H1 (cell line): ENCODE measurements around the gene SLC35F3. TPM values are rescaled to one million over a fixed set of nuclear protein-coding genes. Genes with fewer than 3 reads are reported as not detected.

Experiments used
- CTCF ChIA-PET: fragments of 300-600 bp; sonication (Branson Sonifier 250); formaldehyde crosslinking; loops from one replicate; lab custom pipeline; 2021; ENCODE audit not compliant: partially characterized antibody; lab: Charles Lee
- POLR2A ChIA-PET: fragments of 300-600 bp; sonication (Branson Sonifier 250); formaldehyde crosslinking; loops from one replicate; lab custom pipeline; 2021; ENCODE audit warnings: inconsistent platforms; ENCODE audit not compliant: partially characterized antibody; lab: Charles Lee
- DNase-seq, 2 experiments: peaks; one replicate each; pipeline versions ENCODE4 v3.0.0 to v3.0.0-alpha.2; 2010 to 2022; ENCODE audit warnings: low spot score in 2 of 2, low read depth in 1 of 2, mixed read lengths in 1 of 2
- FAIRE-seq: peaks from 2 replicates; lab custom pipeline; 2011; peaks lifted over from hg19 to GRCh38; lab: Jason Lieb, UNC
- H2AFZ ChIP-seq: 2 replicates; pipeline ENCODE4 v1.8.1; 2012; ENCODE audit warnings: low read length, inconsistent platforms
- H2AK5ac ChIP-seq: 2 replicates; pipeline ENCODE4 v1.6.1; 2013; ENCODE audit warnings: low read depth, low read length
- H2BK120ac ChIP-seq: replicated peaks from 2 replicates; pipeline ENCODE3; 2013; ENCODE audit warnings: low read depth, low read length, inconsistent platforms
- H2BK12ac ChIP-seq: 2 replicates; pipeline ENCODE4 v1.6.1; 2013; ENCODE audit warnings: low read depth, low read length
- H2BK15ac ChIP-seq: 2 replicates; pipeline ENCODE4 v1.6.1; 2013; ENCODE audit warnings: low read length
- H2BK20ac ChIP-seq: 2 replicates; pipeline ENCODE4 v1.6.1; 2013; ENCODE audit warnings: low read length
- H2BK5ac ChIP-seq: 2 replicates; pipeline ENCODE4 v1.6.1; 2013; ENCODE audit warnings: low read depth, low read length
- H3K14ac ChIP-seq: 2 replicates; pipeline ENCODE4 v1.6.1; 2013; ENCODE audit warnings: inconsistent platforms; ENCODE audit not compliant: insufficient read length
- H3K18ac ChIP-seq: 2 replicates; pipeline ENCODE4 v1.6.1; 2013; ENCODE audit warnings: low read length; ENCODE audit errors: extremely low read depth
- H3K23ac ChIP-seq: 2 replicates; pipeline ENCODE4 v1.6.1; 2013; ENCODE audit warnings: inconsistent platforms; ENCODE audit not compliant: insufficient read length
- H3K23me2 ChIP-seq: 2 replicates; pipeline ENCODE4 v1.6.1; 2013; ENCODE audit warnings: low read depth, low read length
- H3K27ac ChIP-seq: 2 replicates; pipeline ENCODE4 v1.6.1; 2011; ENCODE audit warnings: low read depth, low read length, inconsistent platforms
- H3K27me3 ChIP-seq, 4 experiments: replicated peaks in 1 of 4; 1 replicate in 1 of 4; 2 replicates in 3 of 4; pipeline versions ENCODE4 v1.6.1 to v1.8.1; 2011 to 2013; ENCODE audit warnings: low read length in 3 of 4, mild to moderate bottlenecking in 3 of 4, inconsistent platforms in 2 of 4, mixed read lengths in 2 of 4, moderate library complexity in 1 of 4; ENCODE audit not compliant: control insufficient read depth in 3 of 4, insufficient read depth in 3 of 4; ENCODE audit errors: extremely low read depth in 1 of 4
- H3K36me3 ChIP-seq, 4 experiments: 2 replicates each; pipeline versions ENCODE4 v1.6.1 to v1.8.1; 2011 to 2013; ENCODE audit warnings: mild to moderate bottlenecking in 4 of 4, low read length in 3 of 4, moderate library complexity in 2 of 4, control low read depth in 1 of 4, inconsistent platforms in 1 of 4; ENCODE audit not compliant: insufficient read depth in 4 of 4, control insufficient read depth in 2 of 4
- H3K4ac ChIP-seq: replicated peaks from 2 replicates; pipeline ENCODE3; 2013; ENCODE audit warnings: low read length, low read depth, mixed read lengths, inconsistent platforms; ENCODE audit not compliant: insufficient read length
- H3K4me1 ChIP-seq, 4 experiments: replicated peaks in 1 of 4; 1 replicate in 1 of 4; 2 replicates in 3 of 4; pipeline versions ENCODE4 v1.6.1 to v1.8.1; 2011 to 2013; ENCODE audit warnings: low read length in 3 of 4, inconsistent platforms in 2 of 4, mixed read lengths in 1 of 4; ENCODE audit not compliant: insufficient read depth in 4 of 4, control insufficient read depth in 3 of 4
- H3K4me2 ChIP-seq, 2 experiments: 2 replicates each; pipeline versions ENCODE4 v1.6.1 to v1.8.1; 2011 to 2013; ENCODE audit warnings: low read depth in 2 of 2, low read length in 2 of 2, control low read depth in 1 of 2, inconsistent platforms in 1 of 2, mild to moderate bottlenecking in 1 of 2; ENCODE audit not compliant: insufficient read depth in 1 of 2
- H3K4me3 ChIP-seq, 4 experiments: fragments of 200-600, 300-600 bp in 1 of 4; sonication (generic), shearing (Covaris generic), sonication (Bioruptor Twin) in 1 of 4; 2 replicates each; pipeline versions ENCODE4 v1.5.1 to v1.8.1; 2011 to 2016; ENCODE audit warnings: low read length in 4 of 4, low read depth in 3 of 4, control low read depth in 2 of 4, inconsistent platforms in 2 of 4, mild to moderate bottlenecking in 2 of 4, mixed read lengths in 1 of 4, moderate library complexity in 1 of 4; ENCODE audit not compliant: insufficient read depth in 2 of 4; ENCODE audit errors: extremely low read depth in 1 of 4
- H3K56ac ChIP-seq: replicated peaks from 2 replicates; pipeline ENCODE3; 2013; ENCODE audit warnings: low read depth, mild to moderate bottlenecking, mixed read lengths, low read length, inconsistent platforms; ENCODE audit not compliant: insufficient read length
- H3K79me1 ChIP-seq: 2 replicates; pipeline ENCODE4 v1.6.1; 2013; ENCODE audit warnings: low read depth, low read length, control low read depth
- H3K79me2 ChIP-seq, 2 experiments: 2 replicates each; pipeline versions ENCODE4 v1.6.1 to v1.8.1; 2012 to 2013; ENCODE audit warnings: low read length in 2 of 2, mild to moderate bottlenecking in 2 of 2, inconsistent platforms in 1 of 2; ENCODE audit not compliant: insufficient read depth in 2 of 2, control insufficient read depth in 1 of 2
- H3K9ac ChIP-seq, 4 experiments: replicated peaks in 1 of 4; 1 replicate in 1 of 4; 2 replicates in 3 of 4; pipeline versions ENCODE4 v1.6.1 to v1.8.1; 2011 to 2013; ENCODE audit warnings: low read depth in 3 of 4, low read length in 3 of 4, control low read depth in 2 of 4, mild to moderate bottlenecking in 2 of 4, moderate library complexity in 2 of 4, inconsistent platforms in 1 of 4; ENCODE audit errors: extremely low read depth in 1 of 4
- H3K9me3 ChIP-seq, 2 experiments: 2 replicates each; pipeline versions ENCODE4 v1.6.1 to v1.8.1; 2012 to 2013; ENCODE audit warnings: mild to moderate bottlenecking in 2 of 2, moderate library complexity in 2 of 2, control low read depth in 1 of 2, inconsistent platforms in 1 of 2, low read depth in 1 of 2, low read length in 1 of 2, mixed read lengths in 1 of 2; ENCODE audit not compliant: insufficient read depth in 2 of 2
- H4K20me1 ChIP-seq, 2 experiments: replicated peaks in 1 of 2; 2 replicates each; pipeline versions ENCODE3 to v1.8.1; 2011 to 2013; ENCODE audit warnings: inconsistent platforms in 2 of 2, low read length in 2 of 2, mild to moderate bottlenecking in 1 of 2; ENCODE audit not compliant: insufficient read depth in 2 of 2, control insufficient read depth in 1 of 2
- H4K5ac ChIP-seq: 2 replicates; pipeline ENCODE4 v1.6.1; 2013; ENCODE audit warnings: low read length, low read depth, mixed read lengths, inconsistent platforms; ENCODE audit not compliant: insufficient read length
- H4K8ac ChIP-seq: 2 replicates; pipeline ENCODE4 v1.8.0; 2013; ENCODE audit warnings: mild to moderate bottlenecking, moderate library complexity, low read length, inconsistent platforms; ENCODE audit not compliant: insufficient read depth; ENCODE audit errors: extremely low read depth
- H4K91ac ChIP-seq: replicated peaks from 2 replicates; pipeline ENCODE3; 2013; ENCODE audit warnings: low read length, mixed read lengths, inconsistent platforms; ENCODE audit not compliant: insufficient read length
- ATF2 ChIP-seq: IDR thresholded peaks from 2 replicates; pipeline ENCODE4 v1.6.1; 2012; ENCODE audit warnings: low read length, inconsistent platforms
- CBX5 ChIP-seq: fragments of 300-800, 300-1000 bp; sonication (generic); IDR thresholded peaks from 2 replicates; pipeline ENCODE4 v1.7.1; 2016; ENCODE audit warnings: antibody characterized with exemption, low read length, low read depth
- EGR1 ChIP-seq: IDR thresholded peaks from 2 replicates; pipeline ENCODE4 v1.6.1; 2011; ENCODE audit warnings: low read depth, low read length, borderline replicate concordance
- KDM1A ChIP-seq: fragments of 200-600, 300-600 bp; sonication (generic); IDR thresholded peaks from 2 replicates; pipeline ENCODE4 v1.7.1; 2016; ENCODE audit warnings: mild to moderate bottlenecking, low read length, borderline replicate concordance
- MAX ChIP-seq: IDR thresholded peaks from 2 replicates; pipeline ENCODE4 v1.6.1; 2012; ENCODE audit warnings: inconsistent platforms
- RFX5 ChIP-seq: IDR thresholded peaks from 2 replicates; pipeline ENCODE4 v1.6.1; 2011; ENCODE audit warnings: low read depth, low read length, improper control_type of control experiment, borderline replicate concordance
- SAP30 ChIP-seq: fragments of 300-600 bp; sonication (generic); IDR thresholded peaks from 2 replicates; pipeline ENCODE4 v1.7.1; 2012; ENCODE audit warnings: low read length, moderate library complexity, mild to moderate bottlenecking, inconsistent platforms; ENCODE audit not compliant: insufficient read depth, insufficient replicate concordance
- SIN3A ChIP-seq, 2 experiments: IDR thresholded peaks in 1 of 2; conservative IDR thresholded peaks in 1 of 2; 2 replicates each; pipeline ENCODE4 v1.6.1; 2011 to 2012; ENCODE audit warnings: low read length in 2 of 2, improper control_type of control experiment in 1 of 2, low read depth in 1 of 2, mild to moderate bottlenecking in 1 of 2
- YY1 ChIP-seq: IDR thresholded peaks from 2 replicates; pipeline ENCODE4 v1.6.1; 2011; ENCODE audit warnings: low read depth, mild to moderate bottlenecking, low read length
- WGBS, 2 experiments: shearing (Covaris generic) in 1 of 2; methylation state at CpG; one replicate each; pipeline versions ENCODE4 v1.1.6 to v1.1.7; 2013 to 2015; ENCODE audit warnings: low lambda C conversion rate in 2 of 2, mixed read lengths in 2 of 2, inconsistent platforms in 1 of 2, low coverage in 1 of 2, missing lambda C conversion rate in 1 of 2; ENCODE audit not compliant: insufficient replicate concordance in 2 of 2, insufficient coverage in 1 of 2, insufficient read length in 1 of 2; ENCODE audit errors: extremely low coverage in 1 of 2, missing lambda C conversion rate in 1 of 2; 5-methylcytosine and 5-hydroxymethylcytosine counted together
- polyA plus RNA-seq, 7 experiments: library from polyadenylated mRNA; depleted of rRNA in 3 of 7; stranded (reverse) in 5 of 7; unstranded in 2 of 7; fragments of >200 nt in 5 of 7; fragments of 200-250 nt in 2 of 7; gene quantifications; 1 replicate in 5 of 7; 2 replicates in 1 of 7; 4 replicates in 1 of 7; pipeline versions ENCODE4 v1.2.1 to v1.2.3, GENCODE V29; 2011 to 2013; ENCODE audit warnings: missing spikeins in 2 of 7, mixed read lengths in 2 of 7
- total RNA-seq: library from RNA; stranded (reverse); fragmentation: NEBNext Ultra II Directional; extraction: Animal tissue kit (Norgen Biotek cat#: 25700); gene quantifications from 2 replicates; pipeline ENCODE4 v1.2.1, GENCODE V29; 2021

The SLC35F3 gene
- total and polyA plus RNA-seq, 2 of the 8 experiments (the other 6 are each of a cell fraction or from before 2014, with no cell fraction given), result 0.78 to 1.2 TPM

- FAIRE-seq, result no peak
- CTCF ChIA-PET, result no interaction called here
Measured at GRCh38 chr1:233879841-233880240, 24.6 kb upstream of the SLC35F3 start.

More at GRCh38 chr1:233879841-233880240, 24.6 kb upstream of the SLC35F3 start:
- Histone ChIP-seq H3K23me2 (no peaks in the 10 kb centered on the region), H3K18ac (no peak overlapping the region), H3K56ac (no peak overlapping the region), H2BK20ac (no peak overlapping the region)
- TF ChIP-seq EGR1 (no peak), RFX5 (no peak), CBX5 (no peak), KDM1A (no peak), MAX (no peak), SAP30 (no peak), YY1 (no peak), ATF2 (no peak), SIN3A (conservative IDR thresholded peaks at IDR 0.05 in 1 of 2, IDR thresholded peaks at IDR 0.05 in 1 of 2; ENCODE audit: low read depth in 1 of 2, low read length in 2 of 2) (no peak)
- TF ChIP-seq, all 59 proteins: peak for 0
- H3K36me3 ChIP-seq, result no peaks in the 10 kb centered on the region
- no peak overlapping the region for H3K4me2 ChIP-seq
- H3K27ac ChIP-seq, result no peak overlapping the region
- no peak overlapping the region for H2AFZ ChIP-seq
- no peak overlapping the region for H2BK5ac ChIP-seq
- H2BK120ac ChIP-seq, result no peak overlapping the region
- H3K4ac ChIP-seq, result no peak overlapping the region
- no peak for DNase-seq
- H3K9me3 ChIP-seq, result no peaks in the 10 kb centered on the region
- H3K23ac ChIP-seq, result no peak overlapping the region
- no peaks in the 10 kb centered on the region for H3K27me3 ChIP-seq
- H3K79me2 ChIP-seq, result no peaks in the 10 kb centered on the region
- no peak overlapping the region for H4K5ac ChIP-seq
- H3K9ac ChIP-seq, result no peak overlapping the region
- no peak overlapping the region for H2BK15ac ChIP-seq
- H4K8ac ChIP-seq, result no peak overlapping the region
- no peak overlapping the region for H3K4me3 ChIP-seq
- WGBS, 2 experiments, result 92% methylated on average over 3 of the region's 3 CpGs; no CpG with 5 or more reads in 1 of the 2 experiments
- no peak overlapping the region for H3K14ac ChIP-seq
- H3K79me1 ChIP-seq, result no peaks in the 10 kb centered on the region
- no peak overlapping the region for H4K91ac ChIP-seq
- peaks cover 0 to 4% (median 2%) of the 10 kb centered on the region in 4 experiments; a peak in 2 of 7 replicates for H3K4me1 ChIP-seq
- POLR2A ChIA-PET, result no interaction called here
- H2BK12ac ChIP-seq, result no peak overlapping the region
- no peak overlapping the region for H2AK5ac ChIP-seq
- H4K20me1 ChIP-seq, result no peaks in the 10 kb centered on the region
